ENCODE results near the gene MAPK14.
"Not testable (repeated sequence)": the region's sequence is repeated elsewhere in the genome, so short reads cannot be mapped to it uniquely, and the experiment has no call there.

MAPK14 gene

DNA sequence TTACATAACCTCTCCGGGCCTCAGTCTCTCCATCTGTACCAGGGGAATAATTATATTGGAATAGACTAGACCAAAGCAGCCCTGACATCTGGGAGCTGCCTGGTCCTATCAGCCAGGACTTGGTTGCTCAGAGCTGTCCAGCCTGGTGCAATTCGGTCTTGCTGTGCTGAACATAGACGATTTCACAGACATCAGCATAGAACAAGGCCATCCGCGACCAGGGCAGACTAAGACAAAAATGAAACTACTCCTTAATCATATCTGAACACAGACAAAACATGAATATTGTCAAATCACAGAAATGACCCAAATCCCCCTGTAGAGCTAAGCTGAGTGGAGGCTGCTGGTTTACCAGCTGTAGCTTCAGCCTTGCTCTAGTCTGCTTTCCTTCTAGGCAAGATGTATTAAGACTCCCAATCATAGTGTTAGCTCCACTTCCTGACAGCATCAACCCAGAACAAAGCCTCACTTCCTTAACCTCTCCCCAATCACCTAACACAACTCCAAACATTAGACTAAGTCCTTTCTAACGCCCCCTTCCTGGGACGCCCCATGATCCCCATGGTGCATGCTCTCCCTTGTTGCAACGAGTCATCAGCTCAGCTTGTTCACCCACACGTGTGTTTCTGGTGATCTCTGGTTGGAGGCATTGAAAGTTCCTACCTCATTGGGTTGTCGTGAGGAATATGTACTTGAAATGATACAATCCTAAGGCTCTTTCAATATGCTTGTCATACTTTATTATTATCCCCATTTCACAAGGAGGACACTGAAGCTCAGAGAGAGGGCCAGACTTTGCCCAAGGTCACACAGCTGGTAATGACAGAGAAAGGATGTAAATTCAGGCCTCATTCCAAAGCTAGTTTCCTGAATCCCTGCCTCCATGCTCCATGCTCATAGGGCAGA is 99.2 kb downstream of the MAPK14 start:
- no peak for TF ChIP-seq CTCF (IDR thresholded peaks at IDR 0.05)
- H3K36me3 Mint-ChIP-seq (ENCODE audit: low read depth): no peaks in the 10 kb centered on the region
- no peak overlapping the region for H3K27ac Mint-ChIP-seq
- H3K4me3 Mint-ChIP-seq: no peak overlapping the region
- H3K27me3 Mint-ChIP-seq (ENCODE audit: low read depth, poor library complexity): peaks cover 51% of the 10 kb centered on the region
- H3K9me3 Mint-ChIP-seq: no peaks in the 10 kb centered on the region
- DNase-seq: no peak
- peaks cover 29% of the 10 kb centered on the region for H3K4me1 Mint-ChIP-seq

DNA sequence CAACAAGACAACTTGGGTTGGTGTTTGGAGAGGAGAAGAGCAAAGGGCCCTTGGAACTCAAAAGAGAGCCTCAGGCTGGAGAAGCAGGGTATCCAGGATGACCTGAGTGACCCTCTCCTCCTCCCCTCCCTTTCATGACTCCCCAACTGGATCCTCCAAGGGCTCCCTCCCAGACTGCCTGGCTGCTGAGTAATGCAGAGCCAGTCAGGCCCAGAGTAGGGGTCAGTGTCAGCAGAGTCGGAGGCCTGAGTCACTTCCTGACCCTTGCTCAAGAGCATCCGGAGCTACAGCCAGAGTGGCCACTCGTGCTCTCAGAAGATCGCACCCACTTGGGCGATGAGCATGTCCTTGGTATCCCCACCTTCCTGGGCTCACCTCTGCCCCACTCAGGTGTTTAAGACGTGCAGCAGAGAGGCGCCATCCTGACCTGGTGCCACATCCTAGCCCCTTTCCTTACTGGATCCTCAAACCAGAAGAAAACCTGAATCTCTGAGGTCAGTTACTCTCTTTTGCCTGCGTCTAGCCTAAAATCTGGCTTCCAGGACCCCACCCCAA is 99.9 kb downstream of the MAPK14 start:
- TF ChIP-seq CTCF (IDR thresholded peaks at IDR 0.05): no peak
- Mint-ChIP-seq H3K9me3 (no peaks in the 10 kb centered on the region), H3K4me3 (no peak overlapping the region), H3K27ac (no peak overlapping the region), H3K4me1 (peaks cover 33% of the 10 kb centered on the region), H3K36me3 (ENCODE audit: low read depth) (no peaks in the 10 kb centered on the region), H3K27me3 (ENCODE audit: low read depth, poor library complexity) (peaks cover 51% of the 10 kb centered on the region)
- DNase-seq: no peak

GRCh38 chr6:36128073-36128472 is 100.5 kb downstream of the MAPK14 start:
- no peaks in the 10 kb centered on the region for H3K36me3 Mint-ChIP-seq (ENCODE audit: low read depth)
- H3K4me1 Mint-ChIP-seq: peaks cover 36% of the 10 kb centered on the region
- no peak overlapping the region for H3K4me3 Mint-ChIP-seq
- H3K27ac Mint-ChIP-seq: no peak overlapping the region
- DNase-seq: no peak
- H3K9me3 Mint-ChIP-seq: no peaks in the 10 kb centered on the region
- peaks cover 51% of the 10 kb centered on the region for H3K27me3 Mint-ChIP-seq (ENCODE audit: low read depth, poor library complexity)
- TF ChIP-seq CTCF (IDR thresholded peaks at IDR 0.05): no peak

GRCh38 chr6:36128793-36129192 is 101.2 kb downstream of the MAPK14 start:
- Mint-ChIP-seq H3K27me3 (ENCODE audit: low read depth, poor library complexity) (peaks cover 51% of the 10 kb centered on the region), H3K36me3 (ENCODE audit: low read depth) (no peaks in the 10 kb centered on the region), H3K4me1 (peaks cover 37% of the 10 kb centered on the region), H3K27ac (no peak overlapping the region), H3K9me3 (no peaks in the 10 kb centered on the region), H3K4me3 (peak overlapping the region; percentile 42)
- no peak for DNase-seq
- TF ChIP-seq CTCF (IDR thresholded peaks at IDR 0.05): no peak

DNA sequence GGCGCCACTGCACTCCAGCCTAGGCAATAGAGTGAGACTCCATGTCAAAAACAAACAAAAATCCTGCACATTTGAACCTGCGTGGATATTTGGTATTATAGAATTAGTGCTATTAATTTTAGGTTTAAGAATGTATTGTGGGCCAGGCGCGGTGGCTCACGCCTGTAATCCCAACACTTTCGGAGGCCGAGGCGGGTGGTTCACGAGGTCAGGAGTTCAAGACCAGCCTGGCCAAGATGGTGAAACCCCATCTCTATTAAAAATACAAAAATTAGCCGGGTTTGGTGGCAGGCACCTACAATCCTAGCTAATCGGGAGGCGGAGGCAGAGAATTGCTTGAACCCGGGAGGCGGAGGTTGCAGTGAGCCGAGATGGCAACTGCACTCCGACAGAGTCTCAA is 101.7 kb downstream of the MAPK14 start:
- peaks cover 51% of the 10 kb centered on the region for H3K27me3 Mint-ChIP-seq (ENCODE audit: low read depth, poor library complexity)
- H3K4me3 Mint-ChIP-seq: peak overlapping the region; percentile 76
- H3K4me1 Mint-ChIP-seq: peaks cover 38% of the 10 kb centered on the region
- not testable (repeated sequence) for H3K36me3 Mint-ChIP-seq (ENCODE audit: low read depth); DNase-seq; H3K9me3 Mint-ChIP-seq; H3K27ac Mint-ChIP-seq

DNA sequence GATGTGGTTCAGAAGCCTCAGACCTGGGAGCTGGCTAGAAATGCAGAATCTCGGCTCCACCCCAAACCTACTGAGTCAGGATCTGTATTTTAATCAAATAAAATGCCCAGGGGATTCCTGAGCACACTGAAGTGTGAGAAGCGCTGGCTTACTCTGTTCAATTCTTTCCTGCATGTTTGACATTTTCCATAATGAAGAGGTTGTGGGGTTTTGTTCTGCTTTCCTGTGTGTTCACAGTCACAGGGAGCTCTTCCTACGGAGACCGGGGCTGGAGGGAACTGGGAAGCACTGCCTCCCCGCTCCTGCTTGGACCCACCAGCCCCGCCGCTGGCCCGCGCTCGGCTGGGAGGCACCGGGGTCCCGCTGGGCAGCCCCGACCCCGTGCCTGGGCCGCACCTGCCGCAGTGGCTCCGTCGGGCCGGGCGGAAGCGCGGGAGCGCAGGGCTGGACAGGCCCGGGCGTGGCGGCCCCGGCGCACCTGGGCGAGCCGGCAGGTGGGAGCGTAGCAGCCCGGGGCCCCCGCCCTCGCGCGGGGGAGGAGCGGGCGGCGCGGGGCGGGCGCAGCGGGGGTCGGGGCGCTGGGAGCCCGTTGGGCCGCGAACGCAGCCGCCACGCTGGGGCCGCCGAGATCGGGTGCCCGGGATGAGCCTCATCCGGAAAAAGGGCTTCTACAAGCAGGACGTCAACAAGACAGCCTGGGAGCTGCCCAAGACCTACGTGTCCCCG is 102.5 kb downstream of the MAPK14 start, which contains the start of gene MAPK13:
MAPK13 (plus strand) TSS at position 573 of the 726 bp plus-strand sequence; CDS start at position 643, 70 bp downstream.
- H3K27ac Mint-ChIP-seq: no peak within 1 kb of the TSS
- H3K36me3 Mint-ChIP-seq (ENCODE audit: low read depth): no peaks in the 10 kb centered on the region
- no peak for TF ChIP-seq CTCF (IDR thresholded peaks at IDR 0.05)
- H3K9me3 Mint-ChIP-seq: no peaks in the 10 kb centered on the region
- peak within 1 kb of the TSS; percentile 76 for H3K4me3 Mint-ChIP-seq
- peak; percentile 40 for DNase-seq
- peaks cover 38% of the 10 kb centered on the region for H3K4me1 Mint-ChIP-seq
- H3K27me3 Mint-ChIP-seq (ENCODE audit: low read depth, poor library complexity): peaks cover 56% of the 10 kb centered on the region

All from nephron progenitor cell (in vitro differentiated cells).